Stimulated activated CD8-positive, alpha-beta memory T cell treated with anti-CD3 and anti-CD28 coated beads, Interleukin-12 subunit alpha, Interleukin-12 subunit beta, amount 100 ng/mL, for 1 hour (primary cell): ENCODE results near the gene ENKUR.

Experiments
- DNase-seq: peaks from one replicate; pipeline ENCODE4 v3.0.0-alpha.2; 2020; ENCODE audit warnings: low read depth

The ENKUR gene

DNA sequence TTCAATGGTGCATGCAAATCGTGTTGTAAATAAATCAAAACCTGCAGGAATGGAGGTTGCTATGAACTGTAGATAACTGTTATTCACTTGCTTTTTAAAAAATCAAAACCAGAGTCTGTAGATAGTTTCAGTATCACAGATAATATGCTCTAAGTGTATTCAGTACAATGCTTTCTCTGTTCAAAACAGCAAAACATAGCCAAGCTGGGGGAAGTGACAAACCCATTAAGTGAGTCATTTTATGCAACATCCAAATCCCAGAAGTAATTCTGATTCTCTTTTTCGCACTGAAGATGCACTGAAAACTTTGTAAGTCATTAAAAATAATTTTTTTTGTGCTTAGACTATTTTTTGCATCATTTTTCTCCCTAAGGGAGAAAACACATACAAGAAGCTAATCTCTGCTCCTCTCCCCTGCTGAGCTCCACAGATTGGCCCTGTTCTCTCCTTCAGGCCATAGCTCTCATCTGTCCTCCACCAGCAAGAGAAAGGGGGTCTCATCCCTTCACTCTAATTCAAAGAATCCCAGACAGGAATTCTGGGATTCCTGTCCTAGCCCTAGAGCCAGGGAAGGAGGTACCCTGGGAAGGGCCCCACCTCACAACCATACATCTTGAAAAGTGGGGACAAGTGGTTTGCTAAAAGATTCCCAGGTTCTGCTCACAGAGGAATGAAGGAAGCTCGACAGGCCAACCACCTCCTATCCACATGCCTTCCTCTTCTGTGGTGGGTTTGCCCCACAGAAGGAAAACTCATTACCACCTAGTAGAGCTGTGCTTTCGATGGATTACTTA is 68.5 kb downstream of the ENKUR start:
- DNase-seq: no peak

DNA sequence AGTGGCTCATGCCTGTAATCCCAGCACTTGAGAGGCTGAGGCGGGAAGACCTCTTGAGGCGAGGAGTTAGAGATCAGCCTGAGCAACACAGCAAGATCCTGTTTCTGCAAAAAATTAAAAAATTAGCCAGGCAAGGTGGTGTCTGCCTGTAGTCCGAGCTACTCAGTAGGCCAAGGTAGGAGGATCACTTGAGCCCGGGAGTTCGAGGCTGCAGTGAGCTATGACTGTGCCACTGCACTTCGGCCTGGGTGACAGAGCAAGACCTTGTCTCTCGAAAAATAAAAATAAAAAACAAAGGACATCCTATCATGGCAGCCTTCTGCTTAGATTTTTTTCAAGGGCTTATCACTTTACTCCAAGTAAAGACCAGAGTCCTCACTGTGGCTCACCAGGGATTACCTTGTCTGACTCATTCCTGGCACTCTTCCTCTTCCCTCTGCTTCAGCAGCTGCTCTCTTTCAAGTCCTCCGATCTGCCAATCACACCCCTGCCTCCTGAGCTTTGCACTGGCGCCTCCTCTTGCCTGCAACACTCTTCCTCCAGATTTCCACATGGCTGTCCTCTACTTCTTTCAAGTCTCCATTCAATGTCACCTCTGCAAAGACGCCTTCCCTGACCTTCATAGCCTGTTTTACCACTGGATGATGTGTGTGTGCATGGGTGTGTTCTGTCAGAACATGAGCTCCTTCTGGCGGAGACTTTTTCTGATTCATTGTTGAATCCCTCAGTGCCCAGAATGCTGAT is 71.3 kb downstream of the ENKUR start:
- DNase-seq: no peak

DNA sequence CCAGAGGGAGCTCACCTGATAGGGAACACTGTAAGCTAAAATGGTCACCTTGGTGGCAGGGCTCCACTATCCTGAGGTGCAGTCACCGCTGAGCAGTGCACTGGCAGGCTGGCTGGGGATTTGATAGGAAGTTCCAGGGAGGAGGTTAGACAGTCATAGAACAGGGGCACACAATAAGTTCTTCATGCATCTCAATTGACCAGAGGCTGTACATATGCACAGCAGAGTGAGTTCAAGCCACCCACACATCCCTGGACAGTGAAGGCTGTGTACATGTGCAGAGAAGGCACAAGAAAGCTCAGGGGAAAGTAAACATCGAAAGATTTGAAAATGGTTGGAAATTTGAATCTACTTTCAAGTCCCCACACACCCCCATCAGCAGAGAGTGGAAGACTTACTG is 77.4 kb downstream of the ENKUR start:
- DNase-seq: no peak

DNA sequence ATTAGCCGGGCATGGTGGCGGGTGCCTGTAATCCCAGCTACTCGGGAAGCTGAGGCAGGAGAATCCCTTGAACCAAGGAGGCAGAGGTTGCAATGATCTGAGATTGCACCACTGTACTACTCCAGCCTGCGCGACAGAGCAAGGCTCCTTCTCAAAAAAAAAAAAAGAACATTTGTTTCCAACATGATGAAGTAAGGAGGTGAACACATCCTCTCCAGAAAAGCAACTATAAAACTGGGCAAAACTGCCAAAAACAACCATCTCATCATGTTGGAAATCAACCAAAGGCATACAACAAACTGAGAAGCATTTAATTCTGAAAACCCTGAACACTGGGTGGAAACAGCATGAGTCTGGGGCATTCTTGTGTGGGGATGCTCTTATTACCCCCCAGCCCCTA is 77.9 kb downstream of the ENKUR start:
- DNase-seq: no peak

DNA sequence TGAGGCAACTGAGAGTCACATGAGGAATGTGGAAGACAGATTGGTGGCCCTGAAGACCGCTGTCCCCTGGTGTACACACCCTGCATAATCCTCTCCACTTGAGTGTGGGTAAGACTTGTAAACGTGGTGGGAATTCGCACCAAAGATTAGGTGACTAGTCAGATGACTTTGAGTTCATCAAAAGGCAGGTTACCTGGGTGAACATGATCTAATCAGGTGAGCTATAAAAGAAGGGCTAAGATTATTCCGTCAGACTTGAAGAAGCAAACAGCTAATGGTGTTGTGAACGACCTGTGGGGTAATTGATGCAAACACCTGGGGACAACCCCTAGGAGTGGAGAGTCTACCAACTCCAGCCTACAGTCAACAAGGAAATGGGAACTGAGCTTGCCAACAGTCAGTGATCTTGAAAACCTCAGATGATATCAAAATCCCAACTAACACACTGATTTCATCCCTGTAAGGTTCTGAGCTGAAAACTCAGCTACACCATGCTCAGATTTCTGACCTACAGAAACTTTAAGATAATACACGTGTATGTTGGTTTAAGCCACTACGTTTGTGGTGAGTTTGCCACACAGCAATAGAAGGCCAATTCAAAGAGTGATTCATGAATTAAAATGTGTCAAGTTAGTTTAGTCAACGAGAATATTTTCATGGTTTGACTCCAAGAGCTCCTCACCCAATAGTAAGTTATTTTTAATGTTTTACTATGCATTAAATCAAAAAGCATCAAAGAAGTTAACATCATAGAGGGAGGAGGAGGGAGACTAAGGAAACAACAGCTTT is 80.3 kb downstream of the ENKUR start:
- DNase-seq: no peak
